ENCODE data around the gene ASF1A.

DNA sequence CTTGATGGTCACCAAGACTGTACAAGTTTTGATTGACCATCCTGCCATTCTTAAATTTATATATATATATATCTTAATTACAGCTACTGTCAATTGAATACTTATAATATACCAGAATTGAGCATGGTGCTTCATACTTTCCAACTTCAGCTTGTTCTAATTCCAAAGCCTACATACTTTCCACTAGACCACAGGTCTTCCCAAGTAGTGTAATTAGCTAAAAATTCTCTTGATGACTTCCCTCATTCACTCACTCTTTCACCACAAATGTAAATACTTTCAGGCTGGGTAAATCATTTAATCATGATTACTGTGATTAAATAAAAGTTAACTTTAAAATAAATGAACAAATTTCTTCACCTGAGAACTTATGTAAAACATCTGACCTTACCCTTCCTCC, 3.4 kb downstream of the ASF1A start:
- no peak for TF ChIP-seq RBM39 (optimal IDR thresholded peaks at IDR 0.05; ENCODE audit: low read depth, low read length)
- TF ChIP-seq CBX3 (IDR thresholded peaks at IDR 0.05; ENCODE audit: borderline replicate concordance in 1 of 2, low read length in 2 of 2), result no peak
- TF ChIP-seq, protein P1, sequence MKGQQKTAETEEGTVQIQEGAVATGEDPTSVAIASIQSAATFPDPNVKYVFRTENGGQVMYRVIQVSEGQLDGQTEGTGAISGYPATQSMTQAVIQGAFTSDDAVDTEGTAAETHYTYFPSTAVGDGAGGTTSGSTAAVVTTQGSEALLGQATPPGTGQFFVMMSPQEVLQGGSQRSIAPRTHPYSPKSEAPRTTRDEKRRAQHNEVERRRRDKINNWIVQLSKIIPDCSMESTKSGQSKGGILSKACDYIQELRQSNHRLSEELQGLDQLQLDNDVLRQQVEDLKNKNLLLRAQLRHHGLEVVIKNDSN (CRISPR knock-in tag; IDR thresholded peaks at IDR 0.05), result no peak
- TF ChIP-seq ARID2 (IDR thresholded peaks at IDR 0.05), result no peak
- TF ChIP-seq, protein P2, sequence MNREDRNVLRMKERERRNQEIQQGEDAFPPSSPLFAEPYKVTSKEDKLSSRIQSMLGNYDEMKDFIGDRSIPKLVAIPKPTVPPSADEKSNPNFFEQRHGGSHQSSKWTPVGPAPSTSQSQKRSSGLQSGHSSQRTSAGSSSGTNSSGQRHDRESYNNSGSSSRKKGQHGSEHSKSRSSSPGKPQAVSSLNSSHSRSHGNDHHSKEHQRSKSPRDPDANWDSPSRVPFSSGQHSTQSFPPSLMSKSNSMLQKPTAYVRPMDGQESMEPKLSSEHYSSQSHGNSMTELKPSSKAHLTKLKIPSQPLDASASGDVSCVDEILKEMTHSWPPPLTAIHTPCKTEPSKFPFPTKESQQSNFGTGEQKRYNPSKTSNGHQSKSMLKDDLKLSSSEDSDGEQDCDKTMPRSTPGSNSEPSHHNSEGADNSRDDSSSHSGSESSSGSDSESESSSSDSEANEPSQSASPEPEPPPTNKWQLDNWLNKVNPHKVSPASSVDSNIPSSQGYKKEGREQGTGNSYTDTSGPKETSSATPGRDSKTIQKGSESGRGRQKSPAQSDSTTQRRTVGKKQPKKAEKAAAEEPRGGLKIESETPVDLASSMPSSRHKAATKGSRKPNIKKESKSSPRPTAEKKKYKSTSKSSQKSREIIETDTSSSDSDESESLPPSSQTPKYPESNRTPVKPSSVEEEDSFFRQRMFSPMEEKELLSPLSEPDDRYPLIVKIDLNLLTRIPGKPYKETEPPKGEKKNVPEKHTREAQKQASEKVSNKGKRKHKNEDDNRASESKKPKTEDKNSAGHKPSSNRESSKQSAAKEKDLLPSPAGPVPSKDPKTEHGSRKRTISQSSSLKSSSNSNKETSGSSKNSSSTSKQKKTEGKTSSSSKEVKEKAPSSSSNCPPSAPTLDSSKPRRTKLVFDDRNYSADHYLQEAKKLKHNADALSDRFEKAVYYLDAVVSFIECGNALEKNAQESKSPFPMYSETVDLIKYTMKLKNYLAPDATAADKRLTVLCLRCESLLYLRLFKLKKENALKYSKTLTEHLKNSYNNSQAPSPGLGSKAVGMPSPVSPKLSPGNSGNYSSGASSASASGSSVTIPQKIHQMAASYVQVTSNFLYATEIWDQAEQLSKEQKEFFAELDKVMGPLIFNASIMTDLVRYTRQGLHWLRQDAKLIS (CRISPR knock-in tag; IDR thresholded peaks at IDR 0.05), result no peak
- TF ChIP-seq ADNP (tag; IDR thresholded peaks at IDR 0.05), result no peak
- TF ChIP-seq, protein P3, sequence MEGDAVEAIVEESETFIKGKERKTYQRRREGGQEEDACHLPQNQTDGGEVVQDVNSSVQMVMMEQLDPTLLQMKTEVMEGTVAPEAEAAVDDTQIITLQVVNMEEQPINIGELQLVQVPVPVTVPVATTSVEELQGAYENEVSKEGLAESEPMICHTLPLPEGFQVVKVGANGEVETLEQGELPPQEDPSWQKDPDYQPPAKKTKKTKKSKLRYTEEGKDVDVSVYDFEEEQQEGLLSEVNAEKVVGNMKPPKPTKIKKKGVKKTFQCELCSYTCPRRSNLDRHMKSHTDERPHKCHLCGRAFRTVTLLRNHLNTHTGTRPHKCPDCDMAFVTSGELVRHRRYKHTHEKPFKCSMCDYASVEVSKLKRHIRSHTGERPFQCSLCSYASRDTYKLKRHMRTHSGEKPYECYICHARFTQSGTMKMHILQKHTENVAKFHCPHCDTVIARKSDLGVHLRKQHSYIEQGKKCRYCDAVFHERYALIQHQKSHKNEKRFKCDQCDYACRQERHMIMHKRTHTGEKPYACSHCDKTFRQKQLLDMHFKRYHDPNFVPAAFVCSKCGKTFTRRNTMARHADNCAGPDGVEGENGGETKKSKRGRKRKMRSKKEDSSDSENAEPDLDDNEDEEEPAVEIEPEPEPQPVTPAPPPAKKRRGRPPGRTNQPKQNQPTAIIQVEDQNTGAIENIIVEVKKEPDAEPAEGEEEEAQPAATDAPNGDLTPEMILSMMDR (IDR thresholded peaks at IDR 0.05 in 2 of 3, conservative IDR thresholded peaks at IDR 0.05 in 1 of 3; ENCODE audit: insufficient read depth in 2 of 3, low read depth in 1 of 3, low read length in 3 of 3), result no peak
- TF ChIP-seq MEIS2 (IDR thresholded peaks at IDR 0.05; ENCODE audit: partially characterized antibody), result no peak
- no peak for TF ChIP-seq NCOR1 (IDR thresholded peaks at IDR 0.05)
- no peak for TF ChIP-seq EP300 (IDR thresholded peaks at IDR 0.05; ENCODE audit: low read length)
